NCI-H1092 (cell line): Measurements from ENCODE around the gene TPPP3.

ENCODE experiments used
- DNase-seq: peaks from one replicate; lab custom pipeline; 2025; lab: John Stamatoyannopoulos, UW

Gene TPPP3

DNA sequence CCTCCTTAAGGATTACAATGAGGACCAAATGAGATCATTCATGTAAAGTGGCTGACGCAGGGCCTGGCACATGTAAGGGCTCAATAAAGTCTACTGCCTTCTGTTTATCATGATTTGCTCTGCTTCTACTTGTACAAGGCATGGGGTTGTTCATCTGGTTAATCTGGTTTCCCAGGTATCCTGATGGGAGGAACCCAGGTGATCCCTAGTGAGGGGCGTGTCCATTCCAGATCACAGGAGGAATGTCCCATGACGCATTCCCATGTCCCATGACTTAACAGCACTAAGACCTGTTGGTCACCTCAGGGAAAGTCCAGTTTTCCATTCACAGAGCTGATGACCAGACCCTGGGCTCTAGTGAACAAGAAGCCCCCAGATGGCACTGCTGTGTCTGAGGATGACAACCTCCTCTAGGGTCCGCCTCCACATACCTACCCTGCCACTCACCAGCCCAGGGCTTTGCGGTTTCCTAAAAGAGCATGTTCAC, 11.5 kb upstream of the TPPP3 start:
- DNase-seq: no peak

DNA sequence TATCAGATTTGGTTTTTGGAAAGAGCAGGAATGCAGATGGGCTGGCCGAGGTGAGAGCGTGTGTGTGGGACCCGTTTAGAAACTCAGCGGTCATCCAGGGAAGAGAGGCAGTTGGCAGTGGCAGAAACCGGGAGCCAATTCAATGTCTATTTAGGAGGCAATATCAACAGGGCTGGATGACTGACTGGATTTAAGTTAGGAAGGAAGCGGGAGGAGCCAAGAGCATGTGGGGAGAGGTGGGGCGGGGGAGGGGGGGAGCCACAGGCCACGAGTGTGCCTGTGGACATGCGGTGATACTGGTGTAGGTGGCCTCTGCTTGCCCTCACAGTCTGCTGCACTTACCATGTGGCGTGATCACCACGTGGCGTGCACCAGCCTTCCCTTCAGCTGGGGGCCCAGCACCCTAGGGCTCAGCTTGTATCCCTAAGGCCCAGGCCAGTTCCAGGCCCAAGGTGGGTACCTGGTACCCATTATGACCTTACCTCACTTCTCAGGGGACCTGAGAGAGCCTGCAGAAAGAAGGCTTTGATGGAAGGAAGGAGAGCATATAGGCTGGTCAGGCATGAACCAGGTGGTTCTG, 10.8 kb upstream of the TPPP3 start:
- DNase-seq: no peak

DNA sequence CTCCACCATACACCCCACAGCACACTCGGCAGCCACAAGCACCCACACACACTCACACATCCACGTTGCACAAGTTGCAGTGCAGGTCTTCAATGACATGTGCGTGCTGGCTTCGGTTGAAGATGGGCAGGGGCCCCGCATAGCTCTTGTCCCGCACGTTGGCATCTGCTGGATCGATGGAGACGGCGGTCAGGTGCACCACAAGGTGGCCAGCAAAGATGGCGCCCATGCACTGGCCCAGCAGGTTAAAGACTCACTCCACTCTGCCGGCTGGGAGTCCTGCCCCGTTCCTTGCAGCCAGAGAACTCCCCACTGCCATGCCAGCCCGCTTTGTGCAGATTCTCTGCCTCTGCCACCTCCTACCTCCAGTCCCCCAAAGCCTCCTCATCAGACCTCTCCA, 7.6 kb upstream of the TPPP3 start:
- DNase-seq: no peak

DNA sequence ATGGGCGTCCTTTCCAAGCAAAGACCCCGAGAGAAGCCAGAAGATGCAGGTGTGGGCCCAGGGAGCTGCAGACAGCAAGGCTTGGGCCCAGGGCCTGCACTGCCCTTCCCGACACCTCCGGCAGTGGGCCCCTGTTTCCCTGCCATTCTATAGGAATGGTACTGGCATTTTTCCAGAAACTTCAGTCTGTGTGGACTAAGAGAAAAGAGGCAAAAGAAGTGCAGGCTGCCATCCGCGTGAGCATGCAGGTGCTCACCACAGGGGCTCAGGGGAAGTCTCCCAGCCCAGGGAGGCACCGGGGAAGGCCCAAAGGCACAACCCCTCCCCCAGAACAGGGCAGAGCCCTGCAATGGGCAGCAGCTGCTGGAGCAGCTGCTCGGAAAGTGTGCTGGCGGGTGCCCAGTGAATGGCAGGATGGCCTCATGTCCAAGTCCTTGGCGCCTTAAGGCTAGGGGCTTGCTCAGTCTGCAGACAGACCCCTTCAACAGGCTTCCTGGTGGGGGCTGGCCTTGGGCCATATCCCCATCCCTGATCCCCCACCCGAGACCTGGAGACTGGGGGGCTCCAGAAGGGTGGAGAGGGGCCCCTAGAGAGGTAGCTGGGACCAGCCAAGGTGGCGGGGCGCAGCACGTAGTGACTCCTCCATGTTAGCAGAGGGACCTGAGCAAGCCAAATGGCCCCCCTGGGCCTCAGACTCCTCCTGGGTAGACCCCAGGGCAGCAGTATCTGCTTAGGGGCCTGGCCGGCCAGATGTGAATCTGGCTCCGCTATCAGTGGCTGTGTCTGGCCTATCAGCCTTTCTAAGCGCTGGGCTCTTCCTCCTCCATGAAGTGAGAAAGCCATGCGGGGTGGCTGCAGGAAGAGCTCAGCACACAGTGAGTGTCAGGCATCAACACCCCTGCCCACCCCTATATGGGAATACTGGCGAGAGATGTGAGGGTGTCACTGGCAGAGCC, 6.7 kb upstream of the TPPP3 start:
- DNase-seq: peak; percentile 77

DNA sequence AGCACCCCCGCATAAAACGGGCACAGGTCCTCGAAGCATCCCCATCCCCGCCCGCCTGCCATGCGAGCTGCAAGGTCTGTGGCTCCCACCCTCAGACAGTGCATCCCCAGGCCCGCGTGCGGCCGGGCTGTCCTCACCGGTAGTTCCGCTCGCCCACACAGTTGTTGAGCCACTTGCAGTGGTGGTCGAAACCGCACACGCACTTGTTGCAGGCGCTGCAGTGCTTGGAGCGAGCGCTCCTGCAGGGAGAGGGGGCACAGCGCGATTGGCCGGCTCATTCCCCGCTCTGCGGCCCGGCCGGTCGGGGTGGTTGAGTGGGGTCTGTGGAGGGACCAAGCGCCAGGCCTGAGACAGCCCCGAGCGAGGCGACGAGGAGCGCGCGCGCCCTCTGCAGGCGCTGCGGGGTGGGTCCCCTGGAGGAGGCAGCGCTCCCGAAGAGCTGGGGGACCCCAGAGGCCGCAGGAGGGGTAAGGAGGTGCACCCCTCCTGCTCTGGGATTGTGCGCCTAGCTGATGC, 6.0 kb upstream of the TPPP3 start:
- DNase-seq: no peak

DNA sequence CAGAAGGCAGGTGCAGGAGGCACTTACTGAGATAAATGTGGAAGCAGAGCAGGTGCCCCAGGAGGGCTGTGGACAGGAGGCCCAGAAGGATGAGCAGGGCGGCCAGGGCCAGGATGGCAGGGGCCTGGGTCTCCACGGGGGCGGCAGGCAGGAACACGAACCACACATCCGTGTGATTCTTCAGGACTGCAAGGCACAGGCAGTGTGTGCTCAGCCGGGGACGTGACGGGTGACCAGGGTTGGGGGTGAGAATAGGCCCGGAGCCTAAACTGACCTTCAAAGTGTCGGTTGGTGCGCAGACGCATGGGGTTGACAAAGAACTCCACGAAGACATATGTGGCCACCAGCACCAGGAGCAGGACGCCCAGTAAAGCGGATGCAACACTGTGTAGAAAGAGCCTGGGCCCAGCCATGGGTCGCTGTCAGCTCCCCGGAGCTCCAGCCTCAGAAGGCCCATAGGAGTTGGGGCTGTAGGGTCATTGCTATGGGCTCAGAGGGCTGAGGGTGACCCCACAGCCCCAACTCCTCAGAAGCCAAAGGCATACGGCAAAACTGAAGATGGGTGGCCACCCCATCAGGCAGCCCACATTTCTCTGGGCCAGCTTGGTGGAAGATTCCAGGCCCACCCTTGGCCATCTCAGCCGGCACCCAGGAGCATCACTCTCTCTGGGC, 5.4 kb upstream of the TPPP3 start:
- no peak for DNase-seq

DNA sequence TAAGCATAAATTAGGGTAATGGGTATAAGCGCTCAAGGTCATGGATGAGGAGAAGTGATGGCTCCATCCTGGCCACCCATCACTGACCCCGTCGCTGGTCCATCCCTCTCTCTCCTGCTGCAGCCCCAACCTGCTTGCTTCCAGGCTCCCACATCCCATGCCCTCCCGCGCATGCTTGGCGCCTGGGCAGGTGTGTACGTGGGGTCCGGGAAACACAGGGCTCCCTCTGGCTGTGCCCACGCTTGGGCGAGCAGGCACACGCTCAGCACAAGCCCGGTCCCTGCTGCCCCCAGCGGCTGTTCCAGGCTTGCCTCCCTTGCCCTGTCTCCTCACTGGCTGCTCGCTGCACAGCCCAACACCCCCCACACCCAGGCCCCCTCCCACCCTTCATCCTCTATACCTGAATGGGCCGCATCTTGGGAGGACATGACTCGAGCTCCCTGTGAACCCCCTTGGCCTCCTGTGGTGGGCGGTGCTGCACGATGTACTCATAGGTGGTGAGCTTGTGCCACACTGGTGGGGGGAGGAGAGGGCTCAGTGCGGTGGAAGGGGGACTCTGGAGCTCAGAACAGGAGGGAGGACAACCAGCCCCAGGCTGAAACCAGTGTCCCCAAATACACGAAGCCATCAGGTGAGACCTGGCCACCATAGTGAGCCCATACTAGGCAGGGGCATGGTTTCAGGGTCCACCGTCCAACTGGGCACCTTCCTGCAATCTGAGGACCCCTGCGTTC, 4.7 kb upstream of the TPPP3 start:
- no peak for DNase-seq

DNA sequence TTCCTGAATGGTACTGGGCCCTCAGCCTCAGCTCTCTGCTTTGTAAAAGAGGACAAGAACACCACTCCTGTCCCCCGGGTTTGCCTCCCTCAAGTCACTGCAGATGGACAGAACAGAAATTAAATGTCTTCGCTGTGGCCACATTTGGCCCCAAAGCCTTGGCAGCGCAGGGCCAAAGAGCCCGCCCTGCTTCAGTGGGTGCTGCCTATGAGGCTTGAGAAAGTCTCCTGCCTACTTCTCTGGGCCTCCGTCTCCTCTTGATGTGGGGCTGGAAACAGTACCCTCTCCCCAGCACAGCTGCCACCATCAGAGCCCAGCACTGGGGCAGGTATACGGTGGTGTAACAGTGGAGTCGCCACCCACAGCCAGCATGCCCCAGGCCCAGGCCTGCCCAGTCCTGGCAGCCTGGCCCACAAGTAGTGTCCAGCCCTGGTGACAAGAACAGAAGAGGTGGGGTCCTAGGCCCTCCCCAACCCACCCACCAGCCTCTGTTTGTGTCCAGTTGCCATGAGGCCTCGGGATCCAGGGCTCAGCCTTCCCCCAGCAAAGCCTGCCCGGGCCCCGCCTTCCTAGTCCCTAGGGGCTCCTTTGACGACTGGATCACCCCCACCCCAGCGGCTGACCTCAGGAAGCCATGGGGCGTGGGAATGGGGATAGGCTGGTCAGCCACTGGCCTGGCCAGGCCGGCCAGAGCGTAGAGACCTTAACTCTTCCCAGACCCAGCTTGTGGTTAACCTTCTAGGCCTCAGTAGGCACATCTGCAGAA, 3.9 kb upstream of the TPPP3 start:
- DNase-seq: no peak

DNA sequence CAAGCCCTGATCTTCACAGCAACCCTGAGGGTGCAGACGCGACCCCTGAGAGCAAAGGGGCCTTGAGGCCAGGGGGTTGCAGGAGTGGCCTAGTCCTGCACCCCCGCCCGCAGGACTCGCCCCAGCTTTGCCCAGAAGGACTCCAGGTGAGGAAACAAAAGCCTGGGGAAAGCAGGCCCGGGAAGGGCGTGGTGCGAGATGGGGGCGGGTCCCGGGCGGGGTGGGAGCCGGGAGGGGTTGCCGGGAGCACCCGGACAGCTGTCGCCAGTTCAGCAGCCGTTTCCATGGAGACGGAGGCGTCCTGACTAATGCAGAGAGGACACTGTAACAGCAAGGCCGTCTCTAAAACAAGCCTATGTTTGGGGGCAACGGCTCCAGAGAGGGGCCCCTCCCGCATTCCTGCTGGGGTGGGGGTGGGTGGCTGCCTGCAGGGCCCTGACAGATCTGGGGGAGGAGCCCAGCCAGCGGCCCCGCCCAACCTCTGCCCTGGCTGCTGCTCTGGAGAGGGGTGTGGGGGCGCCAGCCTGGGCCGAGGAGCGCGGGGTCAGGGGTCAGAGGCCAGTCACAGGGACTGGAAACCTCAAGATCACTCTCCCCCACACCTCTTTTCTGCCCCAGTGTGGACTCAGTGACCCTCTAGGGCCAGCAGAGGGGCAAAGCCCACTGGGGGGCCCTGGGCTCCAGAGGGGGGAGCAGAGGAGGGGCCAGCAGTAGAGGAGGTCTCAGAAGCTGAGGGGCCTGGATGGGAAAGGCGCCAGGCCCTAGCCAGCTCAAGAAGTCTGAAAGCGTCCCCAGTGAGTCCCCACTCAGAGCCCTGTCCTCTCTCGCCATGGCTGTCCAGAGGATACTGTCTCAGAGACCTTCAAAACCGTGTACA, 3.1 kb upstream of the TPPP3 start:
- peak; percentile 91 for DNase-seq

DNA sequence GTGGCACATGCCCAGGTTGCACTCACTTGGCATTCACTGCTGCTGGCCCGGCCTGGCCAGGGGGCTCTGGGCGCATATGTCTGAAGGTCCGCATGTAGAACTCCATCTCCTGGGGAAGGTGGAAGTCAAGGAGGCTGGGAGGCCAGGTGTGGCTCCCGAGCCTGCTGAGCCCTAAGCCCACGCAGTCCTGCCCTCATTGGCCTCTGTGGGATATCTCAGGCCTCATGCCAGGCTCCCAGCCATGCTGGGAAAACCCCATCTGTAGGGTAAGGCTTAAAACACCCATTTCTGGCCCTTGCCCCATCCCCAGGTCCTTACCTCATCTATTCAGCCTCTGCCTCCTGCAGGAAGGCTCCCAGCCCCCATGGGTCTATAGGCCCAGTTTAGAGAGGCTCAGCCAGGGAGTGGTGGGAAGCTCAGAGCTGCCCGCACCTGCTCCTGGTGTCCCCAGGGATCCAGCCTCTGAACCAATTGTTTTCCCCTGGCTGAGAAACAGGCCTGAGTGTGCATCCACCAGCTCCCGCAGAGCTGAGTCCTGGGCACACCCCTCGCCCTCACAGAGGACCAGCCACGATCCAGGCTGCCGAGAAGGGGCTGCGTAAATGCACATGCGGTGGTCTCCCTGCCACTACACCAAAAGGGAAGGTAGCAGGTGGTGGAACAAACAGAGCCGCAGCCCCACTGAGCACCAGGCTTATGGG, 2.3 kb upstream of the TPPP3 start:
- peak; percentile 95 for DNase-seq

DNA sequence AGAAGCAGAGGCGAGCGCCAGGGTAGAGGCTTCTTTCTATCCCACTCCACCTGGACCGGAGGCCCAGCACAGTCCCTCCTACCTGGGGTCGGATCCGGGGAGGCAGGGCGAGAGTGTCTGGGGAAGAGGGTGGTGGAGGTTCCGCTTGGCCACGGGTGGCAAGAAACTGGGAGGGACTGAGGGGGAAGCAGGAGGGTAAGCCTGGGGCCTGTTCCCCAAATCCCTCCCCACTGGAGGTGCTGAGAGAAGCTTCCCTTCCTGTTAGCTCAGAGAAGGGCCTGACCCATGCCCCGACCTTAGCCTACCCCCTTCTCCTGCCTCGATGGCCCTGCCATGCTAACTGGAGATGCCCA, 1.8 kb upstream of the TPPP3 start:
- DNase-seq: no peak

DNA sequence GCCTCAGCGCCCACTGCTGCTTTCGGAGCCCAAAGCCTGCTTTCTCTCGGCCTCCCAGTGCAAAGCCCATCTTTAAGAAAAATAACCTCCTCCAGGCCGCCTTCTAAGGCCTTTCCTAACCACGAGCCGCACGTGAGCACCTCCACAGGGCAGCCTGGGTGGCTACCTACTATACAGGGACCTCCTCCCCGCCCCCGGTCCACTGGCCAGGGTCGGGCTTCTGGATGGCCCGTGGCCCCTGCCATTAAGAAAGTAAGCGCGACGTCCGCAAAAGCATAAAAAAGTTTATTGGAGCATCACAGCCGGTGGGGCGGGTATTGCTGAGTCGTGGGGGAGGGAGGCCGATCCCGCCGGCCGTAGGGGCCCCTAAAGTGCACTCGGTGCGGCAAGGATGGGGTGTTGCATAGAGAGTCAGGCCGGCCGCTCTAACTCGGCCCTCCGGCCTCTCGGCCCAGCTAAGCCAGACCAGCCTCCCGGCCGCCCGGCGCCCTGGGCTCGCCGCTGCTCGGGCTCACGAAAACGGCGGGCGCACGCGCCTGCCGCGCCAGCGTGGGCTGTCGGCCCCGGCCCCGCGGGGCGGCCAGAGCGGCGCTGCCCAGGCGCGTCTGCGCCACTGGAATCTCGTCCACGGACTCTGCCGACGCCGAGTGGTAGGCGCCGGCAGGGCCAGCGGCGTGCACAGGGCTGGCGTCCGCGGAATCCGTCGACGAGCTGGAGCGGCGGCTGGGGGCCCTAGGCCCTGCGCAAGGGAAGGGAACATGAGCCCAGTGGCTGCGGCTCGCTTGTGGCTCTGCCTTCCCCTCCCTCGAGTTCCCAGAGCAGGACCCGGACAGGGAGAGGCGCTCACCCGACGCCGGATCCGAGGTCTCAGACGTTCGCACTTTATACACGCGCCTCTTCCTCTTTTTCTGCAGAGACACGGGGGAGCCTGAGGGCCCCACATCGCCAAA, 1.1 kb upstream of the TPPP3 start:
- no peak for DNase-seq

DNA sequence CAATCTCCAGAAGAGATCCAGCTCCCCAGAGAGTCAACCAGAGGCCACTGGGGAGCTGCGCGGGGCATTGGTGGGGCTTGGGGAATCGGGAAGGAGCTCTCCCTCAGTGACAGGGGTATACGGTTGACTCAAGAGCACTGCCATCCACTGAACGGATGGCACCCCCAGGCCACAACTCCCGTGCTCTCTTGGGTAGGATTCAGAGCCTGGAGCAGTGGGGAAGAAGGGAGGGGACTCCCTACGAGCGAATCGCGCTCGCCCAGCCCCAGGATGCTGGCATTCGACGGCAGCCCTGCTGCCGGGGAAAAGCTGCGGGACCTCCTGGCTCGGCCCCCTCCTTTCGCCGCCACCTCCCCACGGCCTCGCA, 473 bp upstream of the TPPP3 start:
- no peak for DNase-seq

DNA sequence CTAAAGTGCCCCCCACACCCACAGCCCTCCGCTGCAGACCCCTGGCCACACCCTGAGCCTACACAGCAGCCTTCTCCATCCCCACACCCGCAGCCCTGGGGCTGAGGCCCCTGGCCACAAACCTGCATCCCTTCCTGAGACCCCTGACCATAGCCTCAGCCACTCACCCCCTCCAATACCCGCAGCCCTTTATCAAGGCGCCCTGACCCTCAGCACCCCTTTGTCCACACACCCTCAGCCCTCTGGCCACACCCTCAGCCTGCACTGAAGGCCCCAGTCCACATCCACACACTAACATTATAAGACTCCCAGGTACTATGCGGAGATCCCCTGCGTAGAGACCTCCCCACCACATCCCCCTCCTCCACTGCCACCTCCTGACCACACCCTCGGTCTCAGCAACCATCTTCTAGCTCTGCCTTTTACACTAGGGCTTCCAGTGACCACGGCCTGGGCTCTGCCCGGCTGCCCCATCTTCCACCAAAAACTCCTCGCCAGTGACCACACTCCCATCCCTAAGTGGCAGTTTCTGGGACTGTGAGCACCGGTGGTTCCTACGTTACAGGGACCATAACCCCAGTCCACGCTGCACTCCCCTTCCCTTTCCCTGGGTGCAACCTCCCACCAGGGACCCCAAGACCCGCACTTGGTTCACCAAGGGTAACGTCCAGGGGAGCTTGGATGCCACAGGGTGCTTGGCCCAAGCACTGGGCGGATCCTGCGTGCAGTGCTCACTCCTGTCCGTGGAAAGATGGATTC, 818 bp downstream of the TPPP3 start:
- DNase-seq: no peak

DNA sequence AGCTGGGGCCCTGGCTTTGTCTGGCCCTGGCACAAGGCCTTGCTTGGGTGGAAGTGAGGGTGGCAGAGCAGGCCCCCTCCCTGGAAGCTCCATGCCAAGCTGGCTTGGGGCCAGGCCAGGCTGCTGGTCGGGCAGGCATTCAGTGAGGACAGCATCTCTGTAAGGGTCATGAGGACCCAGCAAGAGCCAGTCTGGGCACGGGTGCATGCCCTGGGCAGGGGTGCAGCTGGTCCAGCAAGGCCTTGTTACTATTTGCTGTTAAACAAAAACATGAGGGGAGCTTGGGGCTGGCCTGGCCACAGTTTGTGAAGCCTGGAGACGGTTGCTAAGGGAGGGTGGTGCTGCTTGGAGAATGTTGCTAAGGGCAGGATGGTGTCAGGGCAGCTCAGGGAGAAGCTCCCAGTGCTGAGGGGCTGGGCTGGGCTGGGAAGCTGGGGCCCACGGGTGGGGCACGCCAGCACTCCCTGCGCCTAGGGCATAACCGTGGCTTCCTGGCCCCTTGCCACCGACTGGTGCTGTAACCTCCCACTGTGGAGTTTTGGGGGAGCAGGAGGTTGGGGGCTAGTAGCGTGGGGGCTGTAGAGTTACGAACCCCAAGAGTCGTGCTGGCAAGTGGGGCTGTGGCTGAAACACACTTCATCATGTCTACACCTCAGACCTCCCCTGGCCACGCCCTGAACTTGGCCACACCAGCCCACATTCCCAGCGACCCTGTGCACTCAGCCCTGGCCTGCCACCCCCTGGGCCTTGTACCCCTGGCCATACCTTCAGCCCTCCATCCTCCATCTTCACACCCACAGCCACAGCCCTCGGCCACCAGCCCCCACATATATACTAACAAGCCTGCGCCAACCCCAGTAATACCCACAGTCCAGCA, 1.6 kb downstream of the TPPP3 start:
- DNase-seq: no peak

DNA sequence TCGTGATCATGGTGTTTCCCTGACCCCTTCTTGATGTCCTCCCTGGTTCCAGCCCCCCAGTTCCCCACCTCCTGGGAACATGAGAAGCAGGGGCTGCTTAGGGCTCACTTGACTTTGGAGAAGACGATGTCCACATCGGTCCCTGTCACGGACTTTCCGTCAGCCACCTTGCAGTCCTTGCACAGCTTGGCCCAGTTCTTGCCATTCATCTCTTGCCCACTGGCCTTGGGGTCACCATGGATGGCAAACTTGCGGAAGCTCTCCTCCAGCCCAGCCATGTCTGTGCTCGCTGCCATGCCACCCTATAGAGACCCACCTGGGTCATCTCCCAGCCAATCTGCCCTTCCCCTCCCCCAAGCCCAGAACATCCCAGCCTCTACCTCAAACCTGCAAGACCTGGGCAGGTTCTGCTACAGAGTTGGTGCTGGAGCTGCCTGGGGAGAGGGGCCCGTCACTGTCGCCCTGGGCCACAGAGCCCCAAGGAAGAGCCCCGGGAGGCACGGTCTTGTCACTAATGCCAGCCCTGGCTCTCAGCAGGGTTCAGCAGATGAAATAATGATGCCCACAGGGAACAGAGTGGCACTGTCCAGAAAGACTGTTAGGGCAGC, 2.4 kb downstream of the TPPP3 start:
- DNase-seq: no peak
